Stimulated activated CD8-positive, alpha-beta memory T cell treated with anti-CD3 and anti-CD28 coated beads, Interleukin-2, amount 100 ng/mL, for 48 hours (primary cell): ENCODE results near the gene CMTM8.
A peak's percentile ranks its signal among the peaks of the same experiment; 100 is the strongest.

ENCODE experiments used
- DNase-seq, 2 donors: peaks; one replicate each; pipeline ENCODE4 v3.0.0-alpha.2; 2020; ENCODE audit warnings: low read depth in 2 of 2

CMTM8 gene

DNA sequence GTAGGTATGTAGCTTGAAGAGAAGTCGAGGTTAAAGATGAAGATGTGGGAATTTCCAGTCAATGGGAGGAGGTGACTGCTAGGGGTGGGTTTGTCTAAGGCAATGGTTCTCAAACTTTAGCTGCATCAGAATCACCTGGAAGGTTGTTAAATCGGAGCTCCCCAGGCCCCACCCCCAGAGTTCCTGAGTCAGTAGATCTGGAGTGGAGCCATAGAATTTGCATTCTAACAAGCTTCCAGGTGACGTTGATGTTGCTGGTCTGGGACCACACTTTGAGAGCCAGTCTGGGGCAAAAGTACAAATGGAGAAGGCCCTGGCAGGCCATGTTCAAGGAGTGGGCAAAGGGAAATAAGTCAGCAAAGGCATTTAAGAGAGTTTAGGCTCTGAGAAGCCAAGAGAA is 69.1 kb downstream of the CMTM8 start:
- no peak for DNase-seq

DNA sequence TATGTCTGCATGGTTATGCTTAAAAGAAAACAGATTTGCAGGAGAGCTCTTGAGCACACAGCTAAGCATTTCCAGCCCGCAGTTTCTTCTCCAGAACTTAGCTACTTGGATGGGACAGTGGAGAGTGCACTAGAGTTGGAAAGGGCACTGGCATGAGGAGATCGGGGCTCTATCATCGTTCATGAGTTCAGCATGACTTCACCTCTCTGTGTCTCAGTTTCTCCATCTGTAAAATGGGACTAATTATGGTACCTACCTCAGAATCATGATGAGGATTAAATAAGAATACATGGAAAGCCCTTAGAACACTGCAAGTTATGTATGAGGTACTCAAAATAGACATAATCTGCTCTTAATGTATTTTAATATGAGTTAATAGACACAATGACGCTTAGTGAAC is 69.9 kb downstream of the CMTM8 start:
- DNase-seq, result no peak

DNA sequence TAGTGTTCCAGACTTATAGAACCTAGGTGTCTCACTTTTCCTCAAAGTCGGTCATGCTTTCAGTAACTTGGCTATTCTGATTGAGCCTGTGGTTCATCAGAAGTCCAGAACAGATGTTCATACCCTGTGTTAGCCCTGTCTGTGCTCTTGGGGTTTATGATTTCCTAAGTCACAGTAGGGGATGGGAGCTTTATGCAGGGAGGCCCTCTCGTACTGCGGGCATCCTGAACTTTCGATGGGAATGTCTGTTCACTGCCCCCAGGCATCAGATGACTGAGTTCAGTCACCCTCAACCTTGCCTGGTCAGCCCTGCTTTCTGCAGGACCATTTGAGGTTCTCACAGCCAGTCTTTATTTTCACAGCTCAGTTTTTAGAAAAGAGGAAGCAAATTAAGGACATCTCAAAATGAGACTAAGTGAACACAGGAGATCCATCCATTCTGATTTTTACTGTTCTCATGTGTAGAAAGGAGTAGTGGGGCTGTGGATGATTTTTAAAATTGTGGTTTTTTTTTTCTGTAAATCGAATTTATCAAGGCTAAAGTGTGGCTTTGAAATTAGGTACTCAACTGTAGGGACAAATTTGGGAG is 71.3 kb downstream of the CMTM8 start:
- no peak for DNase-seq

DNA sequence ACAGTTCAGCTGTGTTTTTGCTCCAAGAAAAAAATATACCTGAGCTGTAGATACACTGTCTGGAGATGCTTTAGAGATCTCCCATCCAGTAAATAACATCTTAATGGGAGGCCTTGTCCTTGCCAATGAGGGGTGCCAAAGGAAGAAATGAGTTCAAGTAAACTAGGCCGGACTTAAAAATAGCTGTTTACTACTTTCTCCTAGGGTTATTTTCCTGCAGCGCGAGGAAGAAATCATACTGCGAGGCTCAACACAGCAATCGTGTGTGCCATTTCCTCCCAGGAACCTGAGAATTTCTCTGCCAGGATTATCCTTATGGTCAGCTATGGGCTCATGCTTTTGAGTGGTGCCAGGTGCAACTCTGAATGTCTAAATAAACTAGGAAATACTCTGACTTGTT is 71.9 kb downstream of the CMTM8 start:
- DNase-seq, result no peak

DNA sequence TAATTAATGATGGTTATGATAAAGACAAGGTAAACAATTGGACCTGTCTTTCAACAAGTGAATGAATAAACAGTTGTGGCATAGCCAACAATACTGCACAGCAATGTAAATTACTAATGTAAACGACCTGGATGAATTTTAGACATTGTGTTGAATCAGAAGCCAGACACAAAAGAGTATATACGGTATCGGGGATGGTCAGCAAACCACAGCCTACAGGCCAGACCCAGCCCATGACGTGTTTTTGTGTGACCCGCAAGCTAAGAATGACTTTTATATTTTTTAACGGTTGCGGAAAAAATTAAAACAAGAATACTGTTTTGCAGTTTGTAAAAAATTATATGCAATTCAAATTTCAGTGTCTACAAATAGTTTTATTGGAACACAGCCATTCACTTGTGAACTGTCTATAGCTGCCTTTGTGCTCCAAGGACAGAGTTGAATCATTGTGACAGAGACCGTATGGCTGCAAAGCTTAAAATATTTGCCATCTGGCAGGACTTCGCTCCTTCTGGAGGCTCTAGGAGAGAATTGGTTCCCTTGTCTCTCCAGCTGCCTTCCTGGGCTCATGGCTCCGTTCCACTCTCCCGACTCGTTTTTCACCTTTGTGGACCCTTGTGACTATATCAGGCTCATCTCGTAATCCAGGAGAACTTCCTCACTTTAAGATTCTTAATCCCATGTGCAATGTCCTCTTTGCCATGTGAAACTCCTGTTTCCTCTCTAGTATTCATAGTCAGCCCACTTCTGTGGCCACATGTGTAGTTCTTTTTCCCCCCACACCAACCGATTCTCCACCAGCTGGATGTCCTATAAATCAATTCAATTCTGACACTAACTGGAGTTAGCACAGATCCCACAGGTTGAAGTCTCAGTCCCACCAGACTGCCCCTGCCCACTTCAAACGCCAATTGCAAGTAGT is 72.7 kb downstream of the CMTM8 start:
- no peak for DNase-seq

DNA sequence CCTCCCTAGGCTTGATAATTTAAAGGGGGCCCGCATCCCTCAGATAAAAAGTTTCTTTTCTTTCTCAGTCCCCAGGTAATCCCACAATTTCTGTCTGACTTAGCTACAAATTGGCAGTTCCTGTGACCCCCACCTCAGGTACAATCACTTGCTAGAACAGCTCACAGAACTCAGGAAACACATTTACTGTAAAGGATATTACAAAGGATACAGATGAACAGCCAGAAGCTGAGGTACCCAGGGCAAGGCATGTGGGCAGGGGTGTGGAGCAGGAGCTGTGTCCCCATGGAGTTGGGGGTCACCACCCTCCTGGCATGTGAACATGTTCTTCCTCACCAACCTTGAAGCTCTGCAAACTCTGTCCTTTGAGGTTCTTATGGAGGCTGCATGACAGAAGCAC is 73.8 kb downstream of the CMTM8 start:
- DNase-seq, result no peak

DNA sequence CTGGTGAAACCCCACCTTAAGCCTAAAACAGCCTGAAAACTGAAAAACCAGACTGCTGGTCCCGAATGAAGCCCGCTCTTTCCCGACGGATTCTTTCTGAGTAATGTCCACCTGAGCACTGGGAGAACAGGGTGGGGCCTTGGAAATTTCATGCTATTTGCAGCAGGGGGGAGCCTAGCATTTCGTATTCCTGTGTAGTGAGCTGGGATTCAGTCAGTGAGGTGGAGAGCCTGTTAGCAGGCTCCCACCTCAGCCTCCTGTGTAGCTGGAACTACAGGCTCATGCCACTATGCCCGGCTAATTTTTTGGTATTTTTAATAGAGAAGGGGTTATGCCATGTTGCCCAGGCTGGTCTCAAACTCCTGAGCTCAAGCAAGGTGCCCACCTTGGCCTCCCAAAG is 74.7 kb downstream of the CMTM8 start:
- no peak for DNase-seq

DNA sequence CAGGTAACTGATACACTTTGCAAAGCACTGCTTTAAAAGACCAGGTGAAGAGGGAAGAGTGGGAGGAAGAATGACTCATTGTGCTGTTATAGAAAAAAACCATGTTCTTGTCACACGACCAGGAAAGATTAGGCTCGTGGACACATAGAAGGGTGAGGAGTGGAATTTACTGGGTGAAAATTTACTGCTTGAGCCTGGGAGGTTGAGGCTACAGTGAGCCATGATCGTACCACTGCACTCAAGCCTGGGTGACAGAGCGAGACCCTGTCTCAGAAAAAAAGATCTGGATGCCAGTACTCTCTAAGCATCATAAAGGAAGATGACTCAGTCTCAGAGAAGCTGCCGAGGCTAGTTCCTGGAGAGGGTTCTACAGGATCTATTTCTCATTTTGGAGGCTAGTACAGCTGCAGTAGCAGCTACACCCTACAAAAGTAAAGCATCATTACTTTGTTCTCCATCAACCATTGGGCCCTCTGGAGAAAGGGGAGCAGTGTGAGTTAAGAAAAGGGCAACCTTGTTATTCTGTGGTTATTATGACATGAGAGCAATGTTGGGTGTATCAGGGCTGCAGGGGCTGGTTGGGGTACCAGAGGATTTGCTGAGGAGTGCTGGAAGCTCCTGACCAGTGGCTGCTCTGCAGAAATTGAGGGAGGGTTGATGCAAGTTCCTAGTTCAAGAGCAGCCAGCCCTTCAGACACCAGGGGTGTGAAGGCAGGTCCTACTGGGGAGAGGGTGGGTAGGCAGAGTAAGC is 75.4 kb downstream of the CMTM8 start:
- DNase-seq, result no peak

DNA sequence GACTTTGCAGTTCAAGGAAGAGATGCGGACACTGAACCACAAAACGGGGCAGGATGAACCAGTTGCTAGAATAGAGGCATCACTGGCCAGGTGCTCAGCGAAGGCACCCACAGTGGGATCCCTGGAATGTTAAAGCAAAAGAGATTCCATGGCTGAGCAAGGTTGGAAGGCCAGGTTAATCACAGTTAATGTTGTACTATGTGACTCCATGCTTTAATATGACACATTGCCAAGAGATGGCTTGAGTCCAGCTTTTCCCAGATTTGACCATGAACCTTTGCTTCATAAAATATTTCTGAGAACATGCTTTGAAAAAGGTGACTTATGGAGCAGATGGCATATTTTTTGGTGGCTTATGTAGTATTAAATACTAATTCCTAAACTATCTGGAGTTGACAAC is 77.0 kb downstream of the CMTM8 start:
- DNase-seq, result no peak

DNA sequence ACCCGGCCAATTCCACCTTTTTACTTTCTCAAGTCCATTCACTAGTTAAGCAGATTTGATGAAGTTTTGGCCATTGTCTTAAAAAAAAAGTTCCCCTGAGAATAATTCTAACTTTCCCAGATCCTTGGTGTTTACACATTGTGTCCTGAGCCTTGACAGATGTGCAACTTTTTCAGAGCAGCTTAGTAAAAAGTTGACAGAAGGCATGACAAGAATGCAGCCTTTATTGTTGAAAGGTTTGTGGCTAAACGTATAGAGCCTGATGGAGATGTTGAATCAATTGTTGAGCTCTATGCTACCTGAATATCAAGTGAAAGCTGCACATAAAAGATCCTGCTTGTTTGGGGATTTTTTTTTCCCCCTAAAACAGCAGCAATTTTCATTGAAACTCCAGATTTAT is 77.8 kb downstream of the CMTM8 start:
- DNase-seq, result no peak

DNA sequence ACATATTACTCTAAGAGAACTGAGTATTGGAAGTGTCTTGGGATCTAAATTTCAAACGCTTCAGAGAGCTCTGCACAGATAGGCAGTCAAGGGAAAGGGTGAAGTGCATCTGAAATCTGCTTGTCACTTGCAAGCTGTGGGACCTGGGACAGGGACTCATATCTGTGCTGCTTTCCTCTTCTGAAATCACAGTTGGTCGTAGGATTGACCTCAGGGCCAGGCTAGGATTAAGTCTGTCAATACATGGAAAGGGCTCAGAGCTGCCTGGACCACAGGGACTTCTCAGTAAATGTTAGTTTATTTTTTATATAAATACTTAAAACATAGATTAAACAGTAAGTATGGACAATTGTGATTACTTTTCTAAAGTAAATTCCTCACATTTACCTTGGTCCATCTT is 78.5 kb downstream of the CMTM8 start:
- no peak for DNase-seq

DNA sequence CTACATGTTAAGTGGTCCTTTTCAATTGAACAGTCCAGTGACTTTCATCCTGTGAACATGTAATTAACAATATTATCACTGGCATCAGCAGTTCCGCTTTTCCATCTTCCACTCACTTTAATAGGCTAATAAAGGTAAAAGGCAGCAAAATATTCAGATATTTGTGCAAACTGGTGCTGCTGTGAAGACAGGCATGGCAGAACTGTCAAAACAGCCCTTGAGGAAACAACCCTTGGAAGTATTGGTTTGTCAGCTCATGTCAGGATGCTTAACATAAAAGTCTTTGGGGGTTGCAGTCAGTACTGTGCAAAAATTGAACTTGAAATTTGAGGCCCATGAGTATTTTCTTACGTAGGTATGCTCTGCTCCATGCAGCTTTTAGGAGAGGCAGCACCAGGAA is 81.1 kb downstream of the CMTM8 start:
- DNase-seq, result no peak

DNA sequence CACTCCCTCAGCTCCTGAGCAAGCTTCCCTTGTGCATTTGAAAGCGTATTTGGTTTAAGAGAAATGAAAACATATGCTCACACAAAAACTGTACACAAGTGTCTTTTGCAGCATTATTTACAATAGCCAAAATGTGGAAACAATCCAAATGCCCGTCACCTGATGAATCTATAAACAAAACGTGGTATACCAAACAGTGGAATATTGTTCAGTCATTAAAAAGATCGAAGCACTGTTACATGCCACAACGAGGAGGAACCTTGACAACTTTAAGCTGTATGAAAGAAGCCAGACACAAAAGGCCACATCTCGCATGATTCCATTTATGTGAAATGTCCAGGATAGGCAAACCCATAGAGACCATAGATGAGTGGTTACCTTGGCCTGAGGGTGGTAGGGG is 81.6 kb downstream of the CMTM8 start:
- DNase-seq, result no peak

DNA sequence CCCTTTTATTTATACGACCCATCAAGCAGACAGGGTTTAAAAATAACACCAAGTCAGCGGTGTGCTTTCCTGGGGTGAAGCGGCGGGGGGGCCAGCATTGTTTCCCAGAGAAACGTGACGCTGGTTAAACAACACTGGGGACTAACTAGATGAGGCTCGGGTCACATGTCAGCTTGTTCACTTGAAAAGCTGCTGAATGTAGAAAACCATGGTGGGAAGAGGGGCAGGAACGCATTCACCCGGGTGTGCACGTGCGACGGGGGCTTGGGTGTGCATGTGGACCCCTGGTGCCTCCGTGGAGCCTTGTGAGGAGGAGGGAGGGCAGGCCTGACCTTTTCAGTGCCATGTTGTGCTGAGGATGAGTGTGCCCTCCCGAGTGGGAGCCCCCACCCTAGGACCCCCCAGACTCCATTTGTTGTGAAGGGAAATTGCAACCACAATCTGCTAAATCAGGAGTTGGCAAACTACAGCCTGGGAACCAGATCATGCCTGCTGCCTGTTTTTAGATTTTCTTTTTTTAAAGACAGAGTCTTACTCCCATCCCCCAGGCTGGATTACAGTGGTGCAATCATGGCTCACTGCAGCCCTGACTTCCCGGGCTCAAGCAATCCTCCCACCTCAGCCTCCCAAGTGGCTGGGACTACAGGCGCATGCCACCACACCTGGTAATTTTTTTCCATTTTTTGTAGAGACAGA is 82.8 kb downstream of the CMTM8 start:
- no peak for DNase-seq

DNA sequence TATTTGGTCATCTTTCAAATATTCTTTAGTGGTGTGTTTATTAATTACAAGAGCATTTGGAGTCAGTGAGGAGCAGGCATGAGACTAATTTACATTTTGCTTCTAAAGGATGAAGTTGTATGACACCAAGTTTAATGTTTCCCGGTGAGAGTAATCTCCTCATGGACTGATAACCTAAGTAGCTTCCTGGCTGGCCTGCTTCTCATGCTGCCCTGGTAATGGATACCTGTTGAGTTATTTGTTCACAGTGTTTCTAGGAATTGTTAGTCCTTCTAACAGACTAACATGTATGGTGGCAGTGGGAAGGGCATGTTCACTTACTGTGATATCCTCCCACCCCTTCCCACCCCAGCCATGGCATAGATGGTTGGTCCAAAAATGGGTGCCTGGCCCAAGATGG is 83.8 kb downstream of the CMTM8 start:
- DNase-seq, result no peak

DNA sequence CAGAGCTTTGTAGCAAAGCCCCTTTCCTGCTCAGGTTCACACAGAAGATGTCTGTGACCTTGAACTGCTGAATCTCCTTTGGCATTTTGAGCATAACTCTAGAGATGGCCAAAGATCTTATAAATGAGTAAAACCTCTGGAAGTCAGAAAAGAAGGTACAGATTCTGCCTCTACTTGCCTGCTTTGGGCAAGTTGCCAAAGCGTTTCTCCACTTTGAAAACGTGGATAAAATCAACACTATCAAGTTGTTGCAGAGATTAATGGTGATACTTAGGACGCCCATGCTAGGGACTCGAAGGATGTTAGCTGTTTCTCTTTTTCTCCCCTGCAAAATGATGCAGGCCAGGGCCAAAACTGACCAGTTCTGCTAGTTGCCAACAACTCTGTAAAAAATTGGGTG is 85.1 kb downstream of the CMTM8 start:
- no peak for DNase-seq

DNA sequence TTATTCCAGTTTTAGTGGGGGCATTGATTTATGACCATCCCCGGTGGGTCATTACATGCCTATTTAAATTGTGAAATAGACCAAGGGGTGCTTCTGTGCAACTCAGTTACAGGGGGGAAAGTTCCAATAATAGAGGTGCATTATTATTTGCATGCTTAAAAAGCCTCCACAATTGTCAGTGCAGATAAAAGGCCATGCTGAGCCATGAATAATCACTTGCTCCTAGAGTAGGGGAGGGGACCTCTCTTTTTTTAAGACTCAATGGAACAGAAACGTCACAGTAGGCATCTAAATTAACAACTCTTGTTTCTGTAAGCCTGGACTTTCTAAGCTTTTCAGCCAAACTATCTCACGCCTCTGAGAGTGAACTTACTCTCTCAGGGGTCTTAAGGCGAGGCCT is 86.7 kb downstream of the CMTM8 start:
- no peak for DNase-seq

DNA sequence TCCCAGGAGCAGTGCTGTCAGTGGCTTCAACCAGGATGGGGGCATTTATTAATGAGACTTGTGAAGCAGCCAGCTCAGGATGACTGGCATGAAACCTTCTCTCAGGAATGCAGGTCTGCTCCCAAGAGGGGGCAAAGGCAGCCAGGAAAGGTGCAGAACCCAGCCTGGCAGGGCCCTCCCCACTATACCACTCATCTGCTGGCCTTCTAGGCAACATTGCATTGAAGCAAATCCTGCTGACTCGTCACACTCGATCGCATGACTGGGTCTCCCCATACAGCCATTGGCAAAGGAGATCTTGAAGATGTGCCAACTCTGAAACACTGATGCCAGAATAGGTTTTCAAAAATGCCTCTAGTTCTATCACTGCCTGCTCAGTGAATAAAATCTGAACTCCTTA is 87.4 kb downstream of the CMTM8 start:
- DNase-seq, result no peak

DNA sequence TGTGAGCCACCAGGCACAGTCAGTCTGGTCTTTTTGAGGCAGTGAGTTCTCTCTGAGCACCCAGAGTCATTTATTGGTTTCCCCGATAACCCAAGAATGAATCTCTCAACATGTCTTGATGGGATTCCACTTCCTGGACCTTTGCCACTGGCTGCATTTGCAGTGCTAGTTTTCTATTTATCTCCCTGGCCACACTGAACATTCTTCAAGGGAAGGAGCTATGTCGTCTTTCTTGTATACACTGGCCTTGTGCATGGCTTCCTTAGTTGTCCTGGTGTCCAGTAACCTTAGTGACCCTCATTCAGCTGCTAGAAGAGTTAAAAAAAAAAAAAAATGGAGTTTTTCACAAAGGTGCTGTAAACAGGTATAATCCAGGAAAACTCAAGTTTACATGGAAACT is 88.3 kb downstream of the CMTM8 start:
- DNase-seq, result no peak

DNA sequence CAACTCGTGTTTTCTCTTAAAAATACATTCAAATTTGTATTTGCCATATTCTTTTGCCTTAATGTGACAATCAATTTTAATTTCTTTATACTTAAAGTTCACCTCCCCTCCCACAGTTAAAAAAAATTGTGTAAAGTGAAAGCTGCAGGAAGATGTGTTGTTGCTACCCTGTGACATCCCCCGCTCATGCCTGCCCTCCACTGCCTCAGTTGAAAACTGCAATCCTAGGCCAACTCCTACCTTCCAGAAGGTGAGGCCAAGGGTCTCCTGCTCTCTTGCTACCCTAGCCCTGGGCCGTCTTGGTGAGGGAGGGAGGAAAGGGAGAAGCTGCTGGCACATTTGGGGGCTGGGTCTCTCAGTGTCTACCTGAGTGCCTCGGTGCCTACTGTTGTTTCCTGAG is 96.2 kb downstream of the CMTM8 start:
- peak in 1 of 2 donors; percentile 18 for DNase-seq

DNA sequence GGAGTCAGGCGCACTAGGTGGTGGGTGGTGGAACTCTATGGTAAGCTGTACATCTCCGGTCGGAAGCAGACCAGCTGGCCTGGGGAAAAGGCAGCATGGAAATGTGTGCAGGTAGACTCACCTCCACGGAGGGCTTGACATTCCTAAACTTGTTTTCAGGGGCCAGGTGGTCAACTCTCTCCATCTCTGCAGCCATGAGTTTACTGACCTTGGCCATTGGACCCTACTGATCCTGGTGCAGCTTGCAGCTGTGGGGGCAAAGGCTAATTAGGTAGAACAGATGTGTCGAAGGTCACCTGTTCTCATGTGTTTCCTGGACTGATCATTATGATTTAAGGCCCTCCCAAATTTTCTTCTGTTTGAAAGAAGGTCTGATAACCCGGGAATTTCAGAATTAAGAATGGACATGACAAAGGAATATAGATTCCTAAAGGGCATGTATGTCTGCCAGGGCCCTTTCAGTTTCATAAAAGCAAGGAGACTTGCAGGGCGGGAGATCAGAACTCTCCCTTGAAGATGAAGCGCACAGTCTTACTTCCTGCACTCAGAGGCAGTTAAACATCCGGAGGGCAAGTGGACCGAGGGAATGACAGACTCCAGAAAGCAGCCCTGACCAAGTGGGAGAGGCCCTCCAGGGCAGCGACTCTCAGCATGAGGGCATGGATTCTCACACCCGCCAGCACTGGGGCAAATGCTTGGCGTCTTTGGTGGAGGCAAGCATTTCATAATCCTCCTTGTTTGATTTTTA is 97.1 kb downstream of the CMTM8 start:
- DNase-seq, result no peak

DNA sequence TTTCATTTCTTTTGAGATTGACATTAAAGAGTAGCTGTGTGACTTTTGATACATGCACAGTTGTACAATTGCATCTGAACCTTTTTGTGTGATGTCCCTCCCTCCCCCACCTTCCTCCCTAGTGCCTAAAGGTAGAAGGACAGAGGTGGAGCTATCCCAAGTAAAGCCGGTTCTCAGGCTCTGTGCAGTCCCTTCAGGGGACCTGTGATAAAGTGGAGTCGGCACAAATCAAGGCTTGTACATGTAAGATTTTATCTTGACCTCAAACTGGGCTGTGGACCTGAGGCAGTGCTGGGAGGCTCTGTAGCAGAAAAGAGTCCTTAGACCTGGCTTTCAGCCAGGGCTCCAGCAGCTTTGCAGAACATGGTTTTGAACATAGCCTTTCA is 97.6 kb downstream of the CMTM8 start:
- no peak for DNase-seq
